Measurements from ENCODE around the gene KRTAP10-5.
"Not testable (repeated sequence)": the region's sequence is repeated elsewhere in the genome, so short reads cannot be mapped to it uniquely, and the experiment has no call there.

KRTAP10-5 gene

GRCh38 chr21:44590897-44591800 is 10.7 kb upstream of the KRTAP10-5 start:
- DNase-seq (ENCODE audit: low read depth): not testable (repeated sequence)

GRCh38 chr21:44590311-44590721 is 9.9 kb upstream of the KRTAP10-5 start:
- no peak for DNase-seq (ENCODE audit: low read depth)

GRCh38 chr21:44589586-44590305 is 9.3 kb upstream of the KRTAP10-5 start:
- DNase-seq (ENCODE audit: low read depth): no peak

- DNase-seq (ENCODE audit: low read depth): no peak
These were observed 8.7 kb upstream of the KRTAP10-5 start for GRCh38 chr21:44589094-44589493.

GRCh38 chr21:44585892-44586291 is 5.5 kb upstream of the KRTAP10-5 start:
- DNase-seq (ENCODE audit: low read depth): no peak

- no peak for DNase-seq (ENCODE audit: low read depth)
These were observed 3.4 kb upstream of the KRTAP10-5 start for GRCh38 chr21:44583800-44584147.

- no peak for DNase-seq (ENCODE audit: low read depth)
These were observed 2.8 kb upstream of the KRTAP10-5 start for GRCh38 chr21:44583089-44583799.

GRCh38 chr21:44582055-44582454 is 1.7 kb upstream of the KRTAP10-5 start:
- DNase-seq (ENCODE audit: low read depth): no peak

GRCh38 chr21:44581158-44581557 is 754 bp upstream of the KRTAP10-5 start:
- no peak for DNase-seq (ENCODE audit: low read depth)

GRCh38 chr21:44579833-44580144 is 615 bp downstream of the KRTAP10-5 start:
- no peak for DNase-seq (ENCODE audit: low read depth)

GRCh38 chr21:44579056-44579832 is 1.2 kb downstream of the KRTAP10-5 start:
- no peak for DNase-seq (ENCODE audit: low read depth)

- no peak for DNase-seq (ENCODE audit: low read depth)
These were observed 1.9 kb downstream of the KRTAP10-5 start for GRCh38 chr21:44578371-44579055.

GRCh38 chr21:44576025-44576420 is 4.4 kb downstream of the KRTAP10-5 start:
- DNase-seq (ENCODE audit: low read depth): no peak

- DNase-seq (ENCODE audit: low read depth): no peak
These were observed 4.9 kb downstream of the KRTAP10-5 start for GRCh38 chr21:44575307-44576024.

- no peak for DNase-seq (ENCODE audit: low read depth)
These were observed 5.7 kb downstream of the KRTAP10-5 start for GRCh38 chr21:44574457-44575306.

- not testable (repeated sequence) for DNase-seq (ENCODE audit: low read depth)
These were observed 6.6 kb downstream of the KRTAP10-5 start, which contains the start of gene KRTAP10-4 for GRCh38 chr21:44573630-44574456. Gene KRTAP10-4 (plus strand): TSS chr21:44573729. CDS start chr21:44573759, 30 bp downstream.

- no peak for DNase-seq (ENCODE audit: low read depth)
These were observed 7.3 kb downstream of the KRTAP10-5 start for GRCh38 chr21:44572959-44573583.
